SK-N-MC (cell line): ENCODE measurements around the gene SH3PXD2B.

ENCODE experiments used
- EZH2 ChIP-seq: fragments of 200-600 bp; sonication (generic); IDR thresholded peaks from one replicate; pipeline ENCODE4 v1.6.1; 2017; ENCODE audit warnings: antibody characterized with exemption
- POLR2AphosphoS5 ChIP-seq: IDR thresholded peaks from 2 replicates; pipeline ENCODE4 v1.6.1; 2012; ENCODE audit warnings: mild to moderate bottlenecking, low read depth, low read length, borderline replicate concordance

DNA sequence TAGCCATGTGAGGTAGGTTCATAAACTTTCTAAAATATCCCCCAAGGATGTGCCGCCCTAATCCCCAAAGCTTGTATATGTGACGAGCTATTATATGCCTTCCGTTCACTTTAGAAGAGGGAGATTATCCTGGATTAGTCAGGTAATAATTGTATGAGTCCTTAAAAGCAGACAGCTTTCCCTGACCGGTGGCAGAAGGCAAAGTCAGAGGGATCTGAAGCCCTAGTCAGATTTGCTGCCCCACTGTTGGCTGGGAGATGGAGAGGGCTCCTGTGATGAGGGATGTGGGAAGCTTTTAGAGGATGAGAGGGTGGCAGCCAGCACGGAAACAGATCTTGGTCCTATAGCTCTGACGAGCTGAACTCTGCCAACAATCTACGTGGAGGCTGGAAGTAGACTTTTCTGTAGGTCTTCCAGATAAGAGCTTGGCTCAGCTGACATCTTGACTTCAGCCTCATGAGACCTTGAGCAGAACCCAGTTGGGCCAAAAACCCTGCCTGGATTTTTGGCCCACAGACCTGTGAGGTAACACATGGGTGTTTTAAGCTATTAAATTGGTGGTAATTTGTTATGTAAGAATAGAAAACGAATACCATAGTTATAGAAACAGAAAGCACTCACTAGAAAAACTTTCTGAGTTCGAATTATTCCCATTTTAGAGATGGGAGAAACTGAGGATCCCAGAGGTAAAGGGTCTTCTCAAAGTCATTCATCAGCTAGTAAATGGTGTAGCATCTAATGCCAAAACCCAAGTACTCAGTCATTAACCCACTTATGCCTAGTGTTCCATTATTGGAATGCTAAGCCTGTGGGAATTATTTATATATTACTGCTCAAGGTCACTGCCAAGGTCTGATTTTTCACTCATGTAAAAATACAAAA is 48.9 kb downstream of the SH3PXD2B start:
- no peak for TF ChIP-seq EZH2
- no peak for TF ChIP-seq POLR2AphosphoS5
